Measurements from ENCODE around the gene C1GALT1. TPM values are rescaled to one million over a fixed set of nuclear protein-coding genes. Genes with fewer than 3 reads are reported as not detected.

Gene C1GALT1
- total and polyA plus RNA-seq, 9 of the 15 experiments (the other 6 are each of a cell fraction or from before 2014, with no cell fraction given) = 5.0 to 33.2 (median 24.1) TPM

DNA sequence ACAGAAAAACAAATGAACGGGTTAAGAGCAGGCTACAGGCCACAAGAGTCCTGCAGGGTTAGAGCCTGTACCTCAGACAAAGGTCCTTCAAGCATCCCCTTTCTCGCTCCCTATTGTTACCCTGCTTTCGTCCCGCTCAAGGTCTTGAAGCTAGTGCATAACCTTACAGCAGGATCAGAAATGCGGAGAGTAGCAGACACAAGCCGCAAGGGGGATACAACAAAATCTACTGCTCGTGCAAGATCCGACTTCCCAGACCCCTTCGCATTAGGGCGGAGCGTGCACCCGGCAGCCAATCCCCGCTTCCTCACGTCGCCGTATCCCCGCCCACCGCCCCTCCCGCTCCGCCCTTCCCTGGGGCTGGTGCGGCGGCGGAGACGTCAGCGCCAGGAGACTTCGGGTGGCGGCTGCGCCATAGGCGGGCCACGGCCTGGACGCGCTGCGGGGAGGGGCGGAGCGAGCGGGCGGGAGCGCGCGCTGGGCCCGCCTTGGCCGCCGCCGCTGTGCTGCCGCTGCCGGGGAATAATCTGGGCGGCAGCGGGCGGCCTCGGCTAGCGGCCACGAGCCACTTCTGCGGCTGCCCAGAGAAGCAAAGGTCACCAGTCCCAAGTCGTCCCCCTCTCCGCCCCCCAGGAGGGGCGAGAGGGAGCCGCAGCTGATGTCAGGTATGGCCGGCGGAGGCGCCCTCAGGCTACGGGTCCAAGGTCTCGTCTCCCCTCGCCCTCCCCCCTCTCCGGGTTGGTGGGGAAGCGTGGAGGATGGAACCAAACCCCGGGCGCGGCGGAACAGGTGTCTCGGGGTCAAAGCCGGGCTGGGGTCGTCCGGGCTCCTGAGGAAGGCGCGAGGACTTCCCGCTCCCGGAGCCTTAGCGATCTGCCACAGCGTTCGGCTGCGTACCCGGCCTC lies at the start of gene C1GALT1 (continued):
- TF ChIP-seq SIN3B (IDR thresholded peaks at IDR 0.05; ENCODE audit: low read depth) (peak; percentile 39; the same call in 1 of the 2 replicates), PTBP1 (IDR thresholded peaks at IDR 0.05; ENCODE audit: low read depth, low read length) (no peak), FOXA1 (IDR thresholded peaks at IDR 0.05; ENCODE audit: borderline replicate concordance) (no peak), POLR2B (IDR thresholded peaks at IDR 0.05; ENCODE audit: low read depth, partially characterized antibody) (peak; percentile 91), BACH1 (tag; IDR thresholded peaks at IDR 0.05) (0 out of 2 replicates have a peak, but pooled peaks have one; percentile 6), ATF7 (IDR thresholded peaks at IDR 0.05) (peak; percentile 81), JUNB (CRISPR knock-in tag; conservative IDR thresholded peaks at IDR 0.05) (no peak), KLF13 (tag; IDR thresholded peaks at IDR 0.05; ENCODE audit: borderline replicate concordance, low read depth) (peak; percentile 48; the same call in 1 of the 2 replicates), CREB1 (IDR thresholded peaks at IDR 0.05) (peak; percentile 85), CREB1 (CRISPR knock-in tag; IDR thresholded peaks at IDR 0.05) (peak; percentile 77), ATF1 (CRISPR knock-in tag; IDR thresholded peaks at IDR 0.05) (no peak), ATF1 (tag; IDR thresholded peaks at IDR 0.05) (peak; percentile 86), TFAM (CRISPR knock-in tag; conservative IDR thresholded peaks at IDR 0.05) (no peak), SP2 (IDR thresholded peaks at IDR 0.05; ENCODE audit: extremely low read depth, low read depth, low read length, poor library complexity, severe bottlenecking) (no peak), C11orf30 (IDR thresholded peaks at IDR 0.05; ENCODE audit: low read depth) (no peak), ZNF766 (CRISPR knock-in tag; conservative IDR thresholded peaks at IDR 0.05) (0 out of 2 replicates have a peak, but pooled peaks have one; percentile 18)
- TF ChIP-seq, protein P1, sequence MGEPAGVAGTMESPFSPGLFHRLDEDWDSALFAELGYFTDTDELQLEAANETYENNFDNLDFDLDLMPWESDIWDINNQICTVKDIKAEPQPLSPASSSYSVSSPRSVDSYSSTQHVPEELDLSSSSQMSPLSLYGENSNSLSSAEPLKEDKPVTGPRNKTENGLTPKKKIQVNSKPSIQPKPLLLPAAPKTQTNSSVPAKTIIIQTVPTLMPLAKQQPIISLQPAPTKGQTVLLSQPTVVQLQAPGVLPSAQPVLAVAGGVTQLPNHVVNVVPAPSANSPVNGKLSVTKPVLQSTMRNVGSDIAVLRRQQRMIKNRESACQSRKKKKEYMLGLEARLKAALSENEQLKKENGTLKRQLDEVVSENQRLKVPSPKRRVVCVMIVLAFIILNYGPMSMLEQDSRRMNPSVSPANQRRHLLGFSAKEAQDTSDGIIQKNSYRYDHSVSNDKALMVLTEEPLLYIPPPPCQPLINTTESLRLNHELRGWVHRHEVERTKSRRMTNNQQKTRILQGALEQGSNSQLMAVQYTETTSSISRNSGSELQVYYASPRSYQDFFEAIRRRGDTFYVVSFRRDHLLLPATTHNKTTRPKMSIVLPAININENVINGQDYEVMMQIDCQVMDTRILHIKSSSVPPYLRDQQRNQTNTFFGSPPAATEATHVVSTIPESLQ (CRISPR knock-in tag; IDR thresholded peaks at IDR 0.05) = no peak
- TF ChIP-seq, protein P2, sequence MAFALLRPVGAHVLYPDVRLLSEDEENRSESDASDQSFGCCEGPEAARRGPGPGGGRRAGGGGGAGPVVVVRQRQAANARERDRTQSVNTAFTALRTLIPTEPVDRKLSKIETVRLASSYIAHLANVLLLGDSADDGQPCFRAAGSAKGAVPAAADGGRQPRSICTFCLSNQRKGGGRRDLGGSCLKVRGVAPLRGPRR (CRISPR knock-in tag; IDR thresholded peaks at IDR 0.05) = no peak
- TF ChIP-seq, protein P3, sequence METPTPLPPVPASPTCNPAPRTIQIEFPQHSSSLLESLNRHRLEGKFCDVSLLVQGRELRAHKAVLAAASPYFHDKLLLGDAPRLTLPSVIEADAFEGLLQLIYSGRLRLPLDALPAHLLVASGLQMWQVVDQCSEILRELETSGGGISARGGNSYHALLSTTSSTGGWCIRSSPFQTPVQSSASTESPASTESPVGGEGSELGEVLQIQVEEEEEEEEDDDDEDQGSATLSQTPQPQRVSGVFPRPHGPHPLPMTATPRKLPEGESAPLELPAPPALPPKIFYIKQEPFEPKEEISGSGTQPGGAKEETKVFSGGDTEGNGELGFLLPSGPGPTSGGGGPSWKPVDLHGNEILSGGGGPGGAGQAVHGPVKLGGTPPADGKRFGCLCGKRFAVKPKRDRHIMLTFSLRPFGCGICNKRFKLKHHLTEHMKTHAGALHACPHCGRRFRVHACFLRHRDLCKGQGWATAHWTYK (CRISPR knock-in tag; IDR thresholded peaks at IDR 0.05) = peak; percentile 80; the same call in 1 of the 2 replicates
- TF ChIP-seq, protein P4, sequence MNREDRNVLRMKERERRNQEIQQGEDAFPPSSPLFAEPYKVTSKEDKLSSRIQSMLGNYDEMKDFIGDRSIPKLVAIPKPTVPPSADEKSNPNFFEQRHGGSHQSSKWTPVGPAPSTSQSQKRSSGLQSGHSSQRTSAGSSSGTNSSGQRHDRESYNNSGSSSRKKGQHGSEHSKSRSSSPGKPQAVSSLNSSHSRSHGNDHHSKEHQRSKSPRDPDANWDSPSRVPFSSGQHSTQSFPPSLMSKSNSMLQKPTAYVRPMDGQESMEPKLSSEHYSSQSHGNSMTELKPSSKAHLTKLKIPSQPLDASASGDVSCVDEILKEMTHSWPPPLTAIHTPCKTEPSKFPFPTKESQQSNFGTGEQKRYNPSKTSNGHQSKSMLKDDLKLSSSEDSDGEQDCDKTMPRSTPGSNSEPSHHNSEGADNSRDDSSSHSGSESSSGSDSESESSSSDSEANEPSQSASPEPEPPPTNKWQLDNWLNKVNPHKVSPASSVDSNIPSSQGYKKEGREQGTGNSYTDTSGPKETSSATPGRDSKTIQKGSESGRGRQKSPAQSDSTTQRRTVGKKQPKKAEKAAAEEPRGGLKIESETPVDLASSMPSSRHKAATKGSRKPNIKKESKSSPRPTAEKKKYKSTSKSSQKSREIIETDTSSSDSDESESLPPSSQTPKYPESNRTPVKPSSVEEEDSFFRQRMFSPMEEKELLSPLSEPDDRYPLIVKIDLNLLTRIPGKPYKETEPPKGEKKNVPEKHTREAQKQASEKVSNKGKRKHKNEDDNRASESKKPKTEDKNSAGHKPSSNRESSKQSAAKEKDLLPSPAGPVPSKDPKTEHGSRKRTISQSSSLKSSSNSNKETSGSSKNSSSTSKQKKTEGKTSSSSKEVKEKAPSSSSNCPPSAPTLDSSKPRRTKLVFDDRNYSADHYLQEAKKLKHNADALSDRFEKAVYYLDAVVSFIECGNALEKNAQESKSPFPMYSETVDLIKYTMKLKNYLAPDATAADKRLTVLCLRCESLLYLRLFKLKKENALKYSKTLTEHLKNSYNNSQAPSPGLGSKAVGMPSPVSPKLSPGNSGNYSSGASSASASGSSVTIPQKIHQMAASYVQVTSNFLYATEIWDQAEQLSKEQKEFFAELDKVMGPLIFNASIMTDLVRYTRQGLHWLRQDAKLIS (CRISPR knock-in tag; IDR thresholded peaks at IDR 0.05) = 0 out of 2 replicates have a peak, but pooled peaks have one; percentile 69

All from K562 (cell line).